Measurements from ENCODE around the gene PNLIPRP2.

- TF ChIP-seq POLR2A (IDR thresholded peaks at IDR 0.05) (no peak), EP300 (IDR thresholded peaks at IDR 0.05) (no peak)
These were observed 71.5 kb downstream of the PNLIPRP2 start for GRCh38 chr10:116692225-116692624.

Data from gastroesophageal sphincter (tissue), 2 donors.